Activated T-cell treated with anti-CD3 and anti-CD28 coated beads, Interleukin-2, amount 50 U/mL, for 4 hours (primary cell): ENCODE data around the gene SEMA4D. TPM values are rescaled to one million over a fixed set of nuclear protein-coding genes. Genes with fewer than 3 reads are reported as not detected.

ENCODE experiments used
- ATAC-seq, 2 donors: fragments of 200-7000 bp; cut with Tn5 transposase; one replicate each; pipeline ENCODE4 v1.10.0; 2021
- DNase-seq: peaks from one replicate; pipeline ENCODE4 v3.0.0-alpha.2; 2020
- H3K27me3 Mint-ChIP-seq: one replicate; pipeline ENCODE4 v1.8.0; 2021; ENCODE audit warnings: low read depth, mixed read lengths
- H3K36me3 Mint-ChIP-seq: one replicate; pipeline ENCODE4 v1.8.0; 2022; ENCODE audit warnings: mixed read lengths; ENCODE audit not compliant: insufficient read depth
- H3K4me1 Mint-ChIP-seq: one replicate; pipeline ENCODE4 v1.8.0; 2021; ENCODE audit warnings: low read depth, mixed read lengths
- H3K4me3 Mint-ChIP-seq: one replicate; pipeline ENCODE4 v1.8.0; 2021; ENCODE audit warnings: mild to moderate bottlenecking, moderate library complexity, mixed read lengths
- H3K9me3 Mint-ChIP-seq: one replicate; pipeline ENCODE4 v1.8.0; 2021; ENCODE audit warnings: mixed read lengths
- total RNA-seq, 3 donors: library from RNA; stranded (reverse); gene quantifications; one replicate each; pipeline ENCODE4 v1.2.1, GENCODE V29; 2021

The SEMA4D gene
- total RNA-seq, 3 donors from 2014 or later: 248 to 348 (median 344) TPM

DNA sequence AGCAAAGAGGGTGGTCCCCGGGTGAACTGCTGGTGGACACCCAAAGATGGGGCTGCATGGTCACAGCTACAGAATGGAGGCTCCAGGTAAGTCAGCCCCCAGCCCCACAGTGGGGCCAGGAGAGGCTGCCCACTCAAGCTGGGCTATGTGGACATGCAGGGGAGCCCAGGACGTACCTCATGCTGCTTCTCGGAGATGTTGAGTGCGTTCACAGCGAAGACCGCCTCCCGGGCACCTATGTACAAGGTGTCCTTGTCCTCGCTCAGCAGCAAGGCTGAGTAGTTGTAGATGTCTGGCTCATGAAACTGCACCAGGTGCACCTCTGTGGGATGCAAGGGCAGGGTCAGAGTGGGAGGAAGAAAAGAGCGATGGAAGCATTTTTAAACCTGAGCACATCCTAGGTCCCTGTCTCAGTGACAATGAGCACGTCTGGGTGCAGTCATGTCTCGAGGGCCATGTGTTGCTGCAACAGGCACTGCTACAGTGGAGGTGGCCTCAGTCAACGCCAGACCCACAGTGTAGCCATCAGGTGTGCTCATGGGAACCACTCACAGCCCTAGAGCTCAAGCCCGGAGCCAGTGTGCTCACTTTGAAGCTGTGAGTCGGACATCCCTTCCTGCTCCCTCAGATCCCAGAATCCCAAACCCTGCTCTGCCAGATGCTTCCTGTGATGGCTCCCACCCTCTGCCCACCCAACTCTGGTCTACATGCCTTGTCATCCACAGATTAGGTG is 95.1 kb downstream of the SEMA4D start:
- Mint-ChIP-seq H3K4me3 (no peak overlapping the region), H3K36me3 (peaks cover 37% of the 10 kb centered on the region), H3K4me1 (peaks cover 36% of the 10 kb centered on the region), H3K27me3 (no peaks in the 10 kb centered on the region), H3K9me3 (peaks cover 5% of the 10 kb centered on the region)
- no peak for ATAC-seq
- no peak for DNase-seq

GRCh38 chr9:89400403-89401116 is 97.4 kb downstream of the SEMA4D start:
- Mint-ChIP-seq H3K9me3 (no peaks in the 10 kb centered on the region), H3K4me1 (peaks cover 14% of the 10 kb centered on the region), H3K36me3 (peaks cover 45% of the 10 kb centered on the region), H3K4me3 (no peak overlapping the region), H3K27me3 (no peaks in the 10 kb centered on the region)
- ATAC-seq (no peak), DNase-seq (no peak)

GRCh38 chr9:89398621-89399020 is 99.3 kb downstream of the SEMA4D start:
- Mint-ChIP-seq H3K27me3 (no peaks in the 10 kb centered on the region), H3K36me3 (peaks cover 57% of the 10 kb centered on the region), H3K9me3 (no peaks in the 10 kb centered on the region), H3K4me3 (no peak overlapping the region), H3K4me1 (peaks cover 14% of the 10 kb centered on the region)
- ATAC-seq (no peak), DNase-seq (no peak)

- Mint-ChIP-seq H3K36me3 (peaks cover 66% of the 10 kb centered on the region), H3K9me3 (no peaks in the 10 kb centered on the region), H3K4me3 (no peak overlapping the region), H3K27me3 (no peaks in the 10 kb centered on the region), H3K4me1 (peaks cover 14% of the 10 kb centered on the region)
- DNase-seq: no peak
- ATAC-seq: no peak
Observed at GRCh38 chr9:89397471-89397870, 100.4 kb downstream of the SEMA4D start.

- H3K4me3 Mint-ChIP-seq: no peak overlapping the region
- no peaks in the 10 kb centered on the region for H3K9me3 Mint-ChIP-seq
- ATAC-seq: no peak
- DNase-seq: no peak
- no peaks in the 10 kb centered on the region for H3K27me3 Mint-ChIP-seq
- H3K4me1 Mint-ChIP-seq: peaks cover 11% of the 10 kb centered on the region
- peaks cover 67% of the 10 kb centered on the region for H3K36me3 Mint-ChIP-seq
Observed at GRCh38 chr9:89395931-89396710, 101.8 kb downstream of the SEMA4D start.

GRCh38 chr9:89394412-89394811 is 103.5 kb downstream of the SEMA4D start:
- peaks cover 71% of the 10 kb centered on the region for H3K36me3 Mint-ChIP-seq
- no peaks in the 10 kb centered on the region for H3K9me3 Mint-ChIP-seq
- DNase-seq (no peak), ATAC-seq (no peak)
- H3K4me3 Mint-ChIP-seq: no peak overlapping the region
- no peaks in the 10 kb centered on the region for H3K4me1 Mint-ChIP-seq
- no peaks in the 10 kb centered on the region for H3K27me3 Mint-ChIP-seq

GRCh38 chr9:89391585-89391984 is 106.3 kb downstream of the SEMA4D start:
- Mint-ChIP-seq H3K4me1 (no peaks in the 10 kb centered on the region), H3K9me3 (no peaks in the 10 kb centered on the region), H3K27me3 (no peaks in the 10 kb centered on the region), H3K36me3 (peaks cover 62% of the 10 kb centered on the region), H3K4me3 (no peak overlapping the region)
- ATAC-seq: no peak
- DNase-seq: no peak

GRCh38 chr9:89390578-89391116 is 107.3 kb downstream of the SEMA4D start:
- Mint-ChIP-seq H3K4me3 (no peak overlapping the region), H3K36me3 (peaks cover 64% of the 10 kb centered on the region), H3K9me3 (no peaks in the 10 kb centered on the region), H3K27me3 (no peaks in the 10 kb centered on the region), H3K4me1 (no peaks in the 10 kb centered on the region)
- DNase-seq (no peak), ATAC-seq (no peak)

DNA sequence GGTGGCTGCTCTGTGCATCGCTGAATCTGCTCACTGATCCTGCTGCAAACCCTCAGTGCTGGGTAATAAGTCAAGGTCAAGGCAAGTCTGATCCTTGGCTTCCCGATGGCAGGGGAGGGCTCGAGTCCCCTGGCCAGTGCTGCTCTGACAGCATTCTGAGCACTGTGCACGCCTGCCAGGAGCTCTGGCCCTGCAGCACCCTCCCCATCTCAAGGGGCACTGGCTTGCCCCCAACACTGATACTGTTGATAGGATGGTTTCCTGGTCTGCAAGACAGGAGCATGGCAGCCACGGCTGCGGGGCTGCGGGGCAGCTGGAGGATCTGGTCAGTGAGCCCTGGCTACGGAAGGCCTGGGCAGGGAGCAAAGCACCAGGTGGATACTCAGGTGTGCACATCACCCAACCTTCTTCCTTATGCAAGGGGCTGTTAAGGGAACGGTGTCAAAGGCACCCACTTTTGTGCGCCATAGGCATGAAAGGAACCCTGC is 107.8 kb downstream of the SEMA4D start:
- no peaks in the 10 kb centered on the region for H3K27me3 Mint-ChIP-seq
- ATAC-seq (no peak), DNase-seq (no peak)
- no peaks in the 10 kb centered on the region for H3K9me3 Mint-ChIP-seq
- no peaks in the 10 kb centered on the region for H3K4me1 Mint-ChIP-seq
- H3K4me3 Mint-ChIP-seq: no peak overlapping the region
- H3K36me3 Mint-ChIP-seq: peaks cover 63% of the 10 kb centered on the region

DNA sequence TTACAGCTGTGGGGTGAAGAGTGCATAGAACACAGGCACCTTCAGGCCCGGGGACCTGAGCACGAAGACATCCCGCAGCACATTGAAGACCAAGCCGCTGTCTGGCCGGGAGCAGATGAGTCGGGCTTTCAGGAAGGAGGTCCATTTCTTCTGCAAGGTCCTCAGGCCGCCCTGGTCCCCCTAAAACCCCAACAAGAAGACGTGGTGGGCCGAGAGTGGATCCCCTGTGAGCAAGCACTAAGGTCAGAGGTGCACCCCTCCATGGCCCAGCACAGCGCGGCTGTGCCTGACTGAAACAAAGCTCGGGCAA is 109.1 kb downstream of the SEMA4D start:
- no peak for ATAC-seq

GRCh38 chr9:89388084-89388867 is 109.6 kb downstream of the SEMA4D start:
- Mint-ChIP-seq H3K9me3 (no peaks in the 10 kb centered on the region), H3K4me1 (peaks cover 9% of the 10 kb centered on the region), H3K36me3 (peaks cover 56% of the 10 kb centered on the region), H3K4me3 (no peak overlapping the region), H3K27me3 (no peaks in the 10 kb centered on the region)
- ATAC-seq (no peak), DNase-seq (no peak)

More for the DNA sequence above, 109.1 kb downstream of the SEMA4D start:
- DNase-seq: no peak
- Mint-ChIP-seq H3K4me1 (peaks cover 6% of the 10 kb centered on the region), H3K9me3 (no peaks in the 10 kb centered on the region), H3K36me3 (peaks cover 57% of the 10 kb centered on the region), H3K27me3 (no peaks in the 10 kb centered on the region), H3K4me3 (no peak overlapping the region)

DNA sequence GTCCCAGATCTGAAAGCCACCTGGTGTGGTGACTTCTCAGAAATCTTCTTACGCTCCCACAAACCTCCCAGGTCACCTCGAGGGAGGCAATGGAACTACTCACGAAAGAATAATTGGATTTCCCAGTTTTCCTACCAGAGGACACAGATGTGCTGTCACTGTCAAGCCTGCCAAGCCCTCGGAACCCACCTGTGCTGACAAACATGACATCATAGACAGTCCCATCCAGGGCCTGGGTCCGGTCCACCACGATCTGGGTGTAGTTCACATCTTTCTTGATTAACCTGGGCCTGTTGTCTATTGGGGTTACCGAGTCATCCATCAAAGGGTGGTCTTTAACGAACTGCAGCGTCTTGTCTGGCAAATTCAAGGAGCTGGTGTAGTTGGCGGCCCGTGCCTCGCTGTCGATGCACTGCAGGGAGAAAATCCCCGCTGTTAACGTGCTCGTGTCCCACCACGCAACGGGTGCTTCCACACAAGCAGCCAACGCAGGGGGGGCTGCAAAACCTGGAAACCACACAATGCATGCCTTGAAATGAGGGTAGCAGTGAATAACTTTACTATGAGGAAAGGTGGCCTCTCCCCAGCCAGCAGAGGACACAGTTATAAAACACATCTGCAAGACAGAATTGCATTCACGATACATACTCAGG is 110.6 kb downstream of the SEMA4D start:
- no peak overlapping the region for H3K4me3 Mint-ChIP-seq
- no peak for DNase-seq
- peaks cover 17% of the 10 kb centered on the region for H3K4me1 Mint-ChIP-seq
- no peaks in the 10 kb centered on the region for H3K9me3 Mint-ChIP-seq
- H3K27me3 Mint-ChIP-seq: no peaks in the 10 kb centered on the region
- no peak for ATAC-seq
- H3K36me3 Mint-ChIP-seq: peaks cover 53% of the 10 kb centered on the region

DNA sequence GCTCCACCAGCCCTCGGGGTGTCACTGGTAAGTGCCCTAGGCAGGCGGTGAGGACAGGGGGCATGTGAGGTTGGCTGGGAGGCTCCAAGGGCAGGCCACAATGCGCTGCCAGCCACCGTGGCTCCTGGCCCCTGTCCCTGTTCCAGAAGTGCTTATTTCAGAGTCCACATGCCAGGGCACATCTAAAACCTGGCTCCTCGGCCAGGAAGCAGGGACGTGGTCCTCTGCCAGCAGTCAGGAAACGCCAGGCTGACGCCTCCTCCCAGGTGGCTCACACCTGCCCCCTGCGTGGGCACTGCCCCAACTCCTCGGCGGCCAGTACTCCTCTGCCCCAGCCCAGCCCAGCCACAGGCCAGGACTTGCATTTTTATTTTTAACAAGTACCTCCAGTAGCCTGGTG is 111.1 kb downstream of the SEMA4D start:
- peaks cover 20% of the 10 kb centered on the region for H3K4me1 Mint-ChIP-seq
- DNase-seq (no peak), ATAC-seq (no peak)
- H3K9me3 Mint-ChIP-seq: no peaks in the 10 kb centered on the region
- H3K36me3 Mint-ChIP-seq: peaks cover 52% of the 10 kb centered on the region
- no peaks in the 10 kb centered on the region for H3K27me3 Mint-ChIP-seq
- no peak overlapping the region for H3K4me3 Mint-ChIP-seq
